Measurements from ENCODE around the gene FLYWCH1.

FLYWCH1 gene

DNA sequence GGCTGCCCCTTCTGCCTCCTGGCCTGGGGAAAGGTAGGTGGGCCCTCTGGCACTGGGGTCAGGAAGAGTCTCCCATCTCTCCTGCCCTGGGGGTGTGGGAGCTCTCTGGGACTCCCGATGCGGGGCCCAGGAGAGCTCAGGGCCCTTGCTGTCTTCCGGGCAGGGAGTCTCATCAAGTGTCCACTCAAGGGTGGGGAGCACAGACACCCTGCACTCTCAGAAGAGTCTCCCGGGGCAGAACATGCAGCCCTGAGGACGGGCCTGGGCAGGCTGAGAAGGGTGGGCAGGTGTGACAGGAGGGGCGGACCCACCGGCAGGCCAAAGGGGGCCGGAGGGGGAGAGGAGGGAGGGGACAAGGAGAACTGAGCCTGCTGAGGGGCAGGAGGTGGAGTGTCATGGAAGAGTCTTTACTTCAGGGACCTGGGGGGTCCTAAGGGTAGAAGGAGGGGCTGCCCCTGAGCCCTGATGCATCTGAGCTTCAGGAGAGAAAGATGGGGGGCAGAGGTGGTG lies 76.9 kb downstream of the FLYWCH1 start:
- no peak for DNase-seq

- DNase-seq, result no peak
These were observed 79.2 kb downstream of the FLYWCH1 start for GRCh38 chr16:2990891-2991290.

GRCh38 chr16:2991566-2992261 lies 80.0 kb downstream of the FLYWCH1 start:
- no peak for DNase-seq

- no peak for DNase-seq
These were observed 80.8 kb downstream of the FLYWCH1 start for GRCh38 chr16:2992383-2993081.

- no peak for DNase-seq
These were observed 84.6 kb downstream of the FLYWCH1 start for GRCh38 chr16:2996298-2996697.

DNA sequence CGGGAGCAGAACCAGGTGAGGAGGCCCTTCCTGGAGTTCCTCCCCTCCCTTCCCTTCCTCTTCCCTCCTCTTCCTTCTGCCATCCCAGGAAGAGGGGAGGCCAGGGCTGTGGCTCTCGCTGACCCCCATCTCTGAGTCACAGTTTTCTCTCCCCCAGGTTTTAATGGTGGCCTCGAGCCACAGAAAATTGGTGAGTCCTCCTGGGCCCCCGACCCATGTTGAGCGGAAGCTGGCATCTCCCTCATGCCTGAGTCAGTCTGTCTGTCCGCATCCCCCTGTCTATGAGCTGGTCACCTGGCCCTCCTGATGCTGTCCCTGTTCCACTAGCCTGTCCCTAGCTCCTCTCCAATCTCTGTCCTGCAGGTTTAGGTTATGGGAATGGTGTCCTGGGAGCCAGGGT lies 88.2 kb downstream of the FLYWCH1 start:
- no peak for DNase-seq

DNA sequence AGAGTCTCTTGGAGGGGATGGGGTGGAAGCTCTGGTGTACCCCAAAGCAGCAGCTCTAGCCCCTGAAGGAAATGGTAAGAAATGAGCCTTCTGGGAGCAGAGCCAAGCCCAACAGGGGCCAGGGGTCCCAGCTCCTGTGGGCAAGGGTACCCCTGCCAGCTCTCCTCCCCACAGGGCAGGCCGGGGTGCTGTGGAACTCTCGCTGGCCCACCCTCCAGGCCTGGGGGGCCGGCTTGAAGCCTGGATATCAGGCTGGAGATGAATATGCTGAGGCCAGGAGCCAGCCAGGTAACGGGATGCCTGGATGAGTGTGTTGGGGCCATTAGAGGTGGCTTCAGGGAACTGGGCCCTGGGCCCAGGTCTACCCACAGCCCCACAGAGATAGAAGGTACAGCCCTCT lies 88.8 kb downstream of the FLYWCH1 start:
- DNase-seq, result no peak

All from NCI-H345 (cell line).